ENCODE data around the gene GADD45G. TPM values are rescaled to one million over a fixed set of nuclear protein-coding genes. Genes with fewer than 3 reads are reported as not detected.

Gene GADD45G
- total RNA-seq, 2 donors from 2014 or later: 9.2 to 20.7 TPM

GRCh38 chr9:89591274-89592212 lies 13.3 kb upstream of the GADD45G start:
- intact Hi-C loops (cut with DNase I): loop anchor here in 1 of 2 donors (10.0 kb wide), 1 partner anchor 1283 kb away; no protein-coding TSS in a partner anchor
- no peak for DNase-seq (ENCODE audit: low spot score)

GRCh38 chr9:89592213-89592815 lies 12.5 kb upstream of the GADD45G start:
- intact Hi-C loops (cut with DNase I): loop anchor here in 1 of 2 donors (10.0 kb wide), 1 partner anchor 1282 kb away; no protein-coding TSS in a partner anchor
- DNase-seq (ENCODE audit: low spot score): no peak

- DNase-seq (ENCODE audit: low spot score): no peak
- intact Hi-C loops (cut with DNase I): loop anchor here in 1 of 2 donors (10.0 kb wide), 1 partner anchor 1282 kb away; no protein-coding TSS in a partner anchor
Measured at GRCh38 chr9:89592963-89593726, 11.7 kb upstream of the GADD45G start.

GRCh38 chr9:89593727-89594427 lies 10.9 kb upstream of the GADD45G start:
- intact Hi-C loops (cut with DNase I): loop anchor here in 1 of 2 donors (10.0 kb wide), 1 partner anchor 1281 kb away; no protein-coding TSS in a partner anchor
- no peak for DNase-seq (ENCODE audit: low spot score)

- DNase-seq (ENCODE audit: low spot score): peak; percentile 58
- intact Hi-C loops (cut with DNase I): loop anchor here in 1 of 2 donors (10.0 kb wide), 1 partner anchor 1280 kb away; no protein-coding TSS in a partner anchor
Measured at GRCh38 chr9:89594811-89595550, 9.8 kb upstream of the GADD45G start.

GRCh38 chr9:89595646-89596045 lies 9.2 kb upstream of the GADD45G start:
- intact Hi-C loops (cut with DNase I): loop anchor here in 1 of 2 donors (10.0 kb wide), 1 partner anchor 1279 kb away; no protein-coding TSS in a partner anchor
- DNase-seq (ENCODE audit: low spot score): no peak

GRCh38 chr9:89596937-89597555 lies 7.8 kb upstream of the GADD45G start:
- intact Hi-C loops (cut with DNase I): loop anchor here in 1 of 2 donors (10.0 kb wide), 1 partner anchor 1278 kb away; no protein-coding TSS in a partner anchor
- DNase-seq (ENCODE audit: low spot score): peak; percentile 61

- intact Hi-C loops (cut with DNase I): loop anchor here in 1 of 2 donors (10.0 kb wide), 1 partner anchor 1277 kb away; no protein-coding TSS in a partner anchor
- DNase-seq (ENCODE audit: low spot score): peak; percentile 43
Measured at GRCh38 chr9:89597711-89598362, 7.0 kb upstream of the GADD45G start.

GRCh38 chr9:89598363-89598713 lies 6.5 kb upstream of the GADD45G start:
- no peak for DNase-seq (ENCODE audit: low spot score)
- intact Hi-C loops (cut with DNase I): loop anchor here in 1 of 2 donors (10.0 kb wide), 1 partner anchor 1276 kb away; no protein-coding TSS in a partner anchor

- DNase-seq (ENCODE audit: low spot score): peak; percentile 40
- intact Hi-C loops (cut with DNase I): loop anchor here in 1 of 2 donors (10.0 kb wide), 1 partner anchor 1276 kb away; no protein-coding TSS in a partner anchor
Measured at GRCh38 chr9:89598926-89599325, 5.9 kb upstream of the GADD45G start.

- peak; percentile 61 for DNase-seq (ENCODE audit: low spot score)
- intact Hi-C loops (cut with DNase I): loop anchor here in 1 of 2 donors (10.0 kb wide), 2 partner anchors 274 to 324 kb away; no protein-coding TSS in a partner anchor
Measured at GRCh38 chr9:89600831-89601230, 4.0 kb upstream of the GADD45G start.

- DNase-seq (ENCODE audit: low spot score): peak; percentile 19
- intact Hi-C loops (cut with DNase I): loop anchor here in 1 of 2 donors (10.0 kb wide), 2 partner anchors 273 to 323 kb away; no protein-coding TSS in a partner anchor
Measured at GRCh38 chr9:89601306-89601705, 3.5 kb upstream of the GADD45G start.

GRCh38 chr9:89601856-89602562 lies 2.8 kb upstream of the GADD45G start:
- intact Hi-C loops (cut with DNase I): loop anchor here in 1 of 2 donors (2.0 to 10.0 kb wide), 3 partner anchors 273 to 501 kb away; no protein-coding TSS in a partner anchor
- peak; percentile 34 for DNase-seq (ENCODE audit: low spot score)

GRCh38 chr9:89602978-89603766 lies 1.6 kb upstream of the GADD45G start:
- intact Hi-C loops (cut with DNase I): loop anchor here (1.0 to 10.0 kb wide), 4 partner anchors 272 to 500 kb away; no protein-coding TSS in a partner anchor
- peak; percentile 96 for DNase-seq (ENCODE audit: low spot score)

All from posterior vena cava (tissue), 2 donors.